PC-9 (cell line): ENCODE data around the gene BEND6. TPM values are rescaled to one million over a fixed set of nuclear protein-coding genes. Genes with fewer than 3 reads are reported as not detected.

Source experiments
- BruUV-seq: library from RNA; stranded (reverse); fragments of 400-500 nt; replicated peaks from 2 replicates; lab custom pipeline; 2021; lab: Mats Ljungman, UMichigan
- CTCF ChIA-PET: fragments of 300-600 bp; sonication (Branson Sonifier 250); formaldehyde crosslinking; loops from one replicate; lab custom pipeline; 2022; ENCODE audit warnings: antibody characterized with exemption; lab: Charles Lee
- POLR2A ChIA-PET: fragments of 300-600 bp; sonication (Branson Sonifier 250); formaldehyde crosslinking; loops from one replicate; lab custom pipeline; 2022; ENCODE audit warnings: antibody characterized with exemption; ENCODE audit not compliant: unreplicated experiment; lab: Charles Lee
- DNase-seq, 2 experiments: peaks; one replicate each; pipeline versions ENCODE4 v3.0.0 to v3.0.0-alpha.2; 2015 to 2022; ENCODE audit warnings: mixed read lengths in 1 of 2
- H2AFZ ChIP-seq: fragments of 200-600 bp; sonication (generic); 2 replicates; pipeline ENCODE4 v1.8.1; 2017; ENCODE audit warnings: antibody characterized with exemption
- H3F3A ChIP-seq: fragments of 200-600 bp; sonication (generic); 2 replicates; pipeline ENCODE4 v1.8.1; 2017; ENCODE audit warnings: antibody characterized with exemption, mild to moderate bottlenecking, low read depth; ENCODE audit not compliant: insufficient read depth
- H3K27ac ChIP-seq: fragments of 200-600 bp; sonication (generic); 2 replicates; pipeline ENCODE4 v1.6.1; 2016; ENCODE audit warnings: mixed run types
- H3K27me3 ChIP-seq: fragments of 200-600 bp; sonication (generic); 2 replicates; pipeline ENCODE4 v1.6.1; 2016; ENCODE audit warnings: low read depth, mixed run types; ENCODE audit not compliant: insufficient read depth
- H3K36me3 ChIP-seq: fragments of 200-600 bp; sonication (generic); 2 replicates; pipeline ENCODE4 v1.6.1; 2016; ENCODE audit warnings: low read depth, mixed run types
- H3K4me1 ChIP-seq: fragments of 200-600 bp; sonication (generic); replicated peaks from 2 replicates; pipeline ENCODE4 v1.6.1; 2016; ENCODE audit warnings: mixed run types; ENCODE audit not compliant: insufficient read depth
- H3K4me2 ChIP-seq: fragments of 200-600 bp; sonication (generic); 2 replicates; pipeline ENCODE4 v1.6.1; 2017; ENCODE audit warnings: mixed run types
- H3K4me3 ChIP-seq: fragments of 200-600 bp; sonication (generic); 2 replicates; pipeline ENCODE4 v1.6.1; 2016; ENCODE audit warnings: mixed run types
- H3K79me2 ChIP-seq: fragments of 200-600 bp; sonication (generic); 2 replicates; pipeline ENCODE4 v1.6.1; 2017; ENCODE audit warnings: low read depth, mixed run types
- H3K9me2 ChIP-seq: fragments of 200-600 bp; sonication (generic); 2 replicates; pipeline ENCODE4 v1.8.1; 2017; ENCODE audit warnings: mild to moderate bottlenecking; ENCODE audit not compliant: insufficient read depth
- H3K9me3 ChIP-seq: fragments of 200-600 bp; sonication (generic); 2 replicates; pipeline ENCODE4 v1.8.1; 2016; ENCODE audit warnings: low read depth; ENCODE audit not compliant: insufficient read depth
- H4K20me1 ChIP-seq: fragments of 200-600 bp; sonication (generic); 2 replicates; pipeline ENCODE4 v1.8.1; 2017; ENCODE audit not compliant: insufficient read depth
- CTCF ChIP-seq: fragments of 200-600 bp; sonication (generic); conservative IDR thresholded peaks from 2 replicates; pipeline ENCODE4 v1.6.1; 2017; ENCODE audit warnings: mixed run types, antibody characterized with exemption, mild to moderate bottlenecking, moderate library complexity
- EZH2 ChIP-seq: fragments of 200-600 bp; sonication (generic); IDR thresholded peaks from 2 replicates; pipeline ENCODE4 v1.8.0; 2017; ENCODE audit warnings: antibody characterized with exemption, low read depth
- intact Hi-C: fragments of 100-400 bp; cut with micrococcal nuclease; formaldehyde crosslinking; loops from one replicate; pipeline ENCODE4 v1.10.0; 2022; ENCODE audit not compliant: unreplicated experiment
- total RNA-seq: library from RNA; stranded (reverse); gene quantifications from 2 replicates; pipeline ENCODE4 v1.2.3, GENCODE V29; 2021

Gene BEND6
- total RNA-seq, 1 experiment from 2014 or later: 5.7 TPM

GRCh38 chr6:57072108-57072507, 117.2 kb downstream of the BEND6 start:
- Histone ChIP-seq H3F3A (0 out of 2 replicates have a peak, but pooled peaks cover 7% of the 10 kb centered on the region), H3K4me2 (no peak overlapping the region), H3K9me3 (no peaks in the 10 kb centered on the region; the same call in 1 of the 2 replicates), H3K9me2 (no peaks in the 10 kb centered on the region), H3K79me2 (no peaks in the 10 kb centered on the region), H3K4me3 (no peak overlapping the region), H3K36me3 (no peaks in the 10 kb centered on the region), H3K27ac (no peak overlapping the region), H4K20me1 (no peaks in the 10 kb centered on the region), H3K4me1 (no peaks in the 10 kb centered on the region), H2AFZ (no peak overlapping the region), H3K27me3 (no peaks in the 10 kb centered on the region)
- ChIA-PET POLR2A (no interaction called here), CTCF (no interaction called here)
- DNase-seq: no peak
- no peak for TF ChIP-seq EZH2
- no TSS peak for BruUV-seq
- intact Hi-C loops: no loop called here

- no peaks in the 10 kb centered on the region for H3K9me3 ChIP-seq
- no peak overlapping the region for H2AFZ ChIP-seq
- H3K27ac ChIP-seq: no peak overlapping the region
- H3K36me3 ChIP-seq: no peaks in the 10 kb centered on the region
- H3K79me2 ChIP-seq: no peaks in the 10 kb centered on the region
- BruUV-seq: no TSS peak
- no peak overlapping the region for H3K4me2 ChIP-seq
- no peaks in the 10 kb centered on the region for H3K27me3 ChIP-seq
- H3K9me2 ChIP-seq: no peaks in the 10 kb centered on the region
- CTCF ChIA-PET: no interaction called here
- no peaks in the 10 kb centered on the region for H4K20me1 ChIP-seq
- intact Hi-C loops: no loop called here
- no peaks in the 10 kb centered on the region for H3F3A ChIP-seq
- H3K4me1 ChIP-seq: no peaks in the 10 kb centered on the region
- no peak overlapping the region for H3K4me3 ChIP-seq
- TF ChIP-seq CTCF: no peak
- TF ChIP-seq EZH2: no peak
- no peak for DNase-seq
- POLR2A ChIA-PET: no interaction called here
These were observed 119.5 kb downstream of the BEND6 start for GRCh38 chr6:57074383-57074782.

- Histone ChIP-seq H3K27ac (no peak overlapping the region), H2AFZ (no peak overlapping the region), H3K4me3 (no peak overlapping the region), H3K79me2 (no peaks in the 10 kb centered on the region), H3K36me3 (no peaks in the 10 kb centered on the region), H3K4me1 (no peaks in the 10 kb centered on the region), H3K27me3 (no peaks in the 10 kb centered on the region), H3F3A (no peaks in the 10 kb centered on the region), H3K9me2 (no peaks in the 10 kb centered on the region), H4K20me1 (no peaks in the 10 kb centered on the region), H3K4me2 (no peak overlapping the region), H3K9me3 (no peaks in the 10 kb centered on the region)
- ChIA-PET POLR2A (no interaction called here), CTCF (no interaction called here)
- TF ChIP-seq CTCF: no peak
- no peak for TF ChIP-seq EZH2
- intact Hi-C loops: no loop called here
- no peak for DNase-seq
- BruUV-seq: no TSS peak
These were observed 120.2 kb downstream of the BEND6 start for GRCh38 chr6:57075092-57075491.

Other genes with a start within 250 kb of the BEND6 start
- gene KIAA1586, start 91.6 kb downstream of the BEND6 start, total RNA-seq: 7.5 and 8.6 TPM in 2 replicates
- gene ZNF451, start 135.1 kb downstream of the BEND6 start, total RNA-seq: 31.7 and 50.6 TPM in 2 replicates
- 9.0 and 11.0 TPM in 2 replicates for gene BAG2, start 217.2 kb downstream of the BEND6 start, total RNA-seq